HEK293T (cell line): Measurements from ENCODE around the gene KIF17.

ENCODE experiments used
- CTCF ChIA-PET: fragments of 350-600 bp; formaldehyde crosslinking; extraction: SDS; loops from one replicate; lab custom pipeline; 2021; ENCODE audit warnings: antibody characterized with exemption, inconsistent platforms; lab: Yijun Ruan, JAX
- POLR2A ChIA-PET: fragments of 350-600 bp; formaldehyde crosslinking; extraction: SDS; loops from one replicate; lab custom pipeline; 2020; ENCODE audit warnings: antibody characterized with exemption, inconsistent platforms; lab: Yijun Ruan, JAX
- DNase-seq: peaks from one replicate; pipeline ENCODE4 v3.0.0; 2012; ENCODE audit warnings: mixed read lengths; ENCODE audit errors: extremely low spot score
- ARNT ChIP-seq: fragments of 450-650 bp; IDR thresholded peaks from 2 replicates; pipeline ENCODE4 v1.6.1; 2017; ENCODE audit warnings: mild to moderate bottlenecking
- BHLHE40 ChIP-seq: fragments of 450-650 bp; IDR thresholded peaks from 2 replicates; pipeline ENCODE4 v1.6.1; 2016; ENCODE audit warnings: mild to moderate bottlenecking, moderate library complexity, borderline replicate concordance
- CTBP1 ChIP-seq: fragments of 450-650 bp; IDR thresholded peaks from 2 replicates; pipeline ENCODE4 v1.6.1; 2016; ENCODE audit warnings: borderline replicate concordance
- ELF4 ChIP-seq: fragments of 450-650 bp; IDR thresholded peaks from 2 replicates; pipeline ENCODE4 v1.6.1; 2017; ENCODE audit warnings: antibody characterized with exemption
- FOXA1 ChIP-seq: fragments of 450-650 bp; IDR thresholded peaks from 2 replicates; pipeline ENCODE4 v1.6.1; 2016; ENCODE audit warnings: mild to moderate bottlenecking
- FOXK2 ChIP-seq: fragments of 450-650 bp; IDR thresholded peaks from 2 replicates; pipeline ENCODE4 v1.6.1; 2016; ENCODE audit warnings: mild to moderate bottlenecking
- FOXM1 ChIP-seq: fragments of 450-650 bp; IDR thresholded peaks from 2 replicates; pipeline ENCODE4 v1.6.1; 2017; ENCODE audit warnings: mild to moderate bottlenecking, borderline replicate concordance
- HDGF ChIP-seq: fragments of 450-650 bp; IDR thresholded peaks from 2 replicates; pipeline ENCODE4 v1.6.1; 2017; ENCODE audit warnings: antibody characterized with exemption, borderline replicate concordance
- L3MBTL2 ChIP-seq: fragments of 450-650 bp; conservative IDR thresholded peaks from 2 replicates; pipeline ENCODE4 v1.6.1; 2016; ENCODE audit warnings: mild to moderate bottlenecking
- LEF1 ChIP-seq: fragments of 450-650 bp; IDR thresholded peaks from 2 replicates; pipeline ENCODE4 v1.6.1; 2017; ENCODE audit warnings: mild to moderate bottlenecking, borderline replicate concordance
- NFRKB ChIP-seq: fragments of 450-650 bp; IDR thresholded peaks from 2 replicates; pipeline ENCODE4 v1.6.1; 2016; ENCODE audit warnings: mild to moderate bottlenecking, moderate library complexity
- PKNOX1 ChIP-seq: fragments of 450-650 bp; IDR thresholded peaks from 2 replicates; pipeline ENCODE4 v1.6.1; 2016
- SP1 ChIP-seq: fragments of 450-650 bp; IDR thresholded peaks from 2 replicates; pipeline ENCODE4 v1.6.1; 2017
- SUZ12 ChIP-seq: fragments of 450-650 bp; IDR thresholded peaks from 2 replicates; pipeline ENCODE4 v1.6.1; 2016; ENCODE audit warnings: mild to moderate bottlenecking
- TARDBP ChIP-seq: fragments of 450-650 bp; IDR thresholded peaks from 2 replicates; pipeline ENCODE4 v1.6.1; 2016
- ZNF384 ChIP-seq: fragments of 450-650 bp; IDR thresholded peaks from 2 replicates; pipeline ENCODE4 v1.6.1; 2016

KIF17 gene

GRCh38 chr1:20702416-20702815, 15.4 kb downstream of the KIF17 start:
- DNase-seq, result no peak
- TF ChIP-seq HDGF, result no peak
- no peak for TF ChIP-seq SP1
- no peak for TF ChIP-seq CTBP1
- TF ChIP-seq ZNF384, result no peak
- TF ChIP-seq FOXK2, result no peak
- no peak for TF ChIP-seq BHLHE40
- no peak for TF ChIP-seq NFRKB
- no peak for TF ChIP-seq TARDBP
- TF ChIP-seq L3MBTL2, result no peak
- no peak for TF ChIP-seq FOXA1
- CTCF ChIA-PET, result no interaction called here
- POLR2A ChIA-PET, result no interaction called here

- ChIA-PET CTCF (no interaction called here), POLR2A (no interaction called here)
- TF ChIP-seq NFRKB (no peak), FOXM1 (no peak), ARNT (no peak), L3MBTL2 (no peak), FOXK2 (no peak), HDGF (no peak), PKNOX1 (no peak), ELF4 (no peak)
- no peak for DNase-seq
These were observed 16.0 kb downstream of the KIF17 start for GRCh38 chr1:20701847-20702246.

GRCh38 chr1:20701446-20701845, 16.4 kb downstream of the KIF17 start:
- ChIA-PET POLR2A (no interaction called here), CTCF (no interaction called here)
- DNase-seq, result no peak
- TF ChIP-seq PKNOX1, result no peak
- TF ChIP-seq SP1, result no peak
- no peak for TF ChIP-seq FOXM1
- no peak for TF ChIP-seq LEF1
- TF ChIP-seq ARNT, result no peak
- no peak for TF ChIP-seq BHLHE40
- no peak for TF ChIP-seq FOXA1
- TF ChIP-seq CTBP1, result no peak
- no peak for TF ChIP-seq FOXK2
- TF ChIP-seq ELF4, result no peak

GRCh38 chr1:20700636-20701215, 17.1 kb downstream of the KIF17 start:
- ChIA-PET CTCF (no interaction called here), POLR2A (interaction anchor here (0.8 kb wide), 1 partner anchor 86 kb away, joined by 3 read pairs; no protein-coding TSS in a partner anchor)
- DNase-seq, result no peak
- no peak for TF ChIP-seq BHLHE40
- TF ChIP-seq SP1, result no peak
- no peak for TF ChIP-seq FOXK2
- TF ChIP-seq ELF4, result no peak
- TF ChIP-seq SUZ12, result no peak
- no peak for TF ChIP-seq ZNF384
- TF ChIP-seq HDGF, result no peak
- no peak for TF ChIP-seq CTBP1
- TF ChIP-seq LEF1, result no peak
- no peak for TF ChIP-seq FOXM1
- TF ChIP-seq TARDBP, result no peak
- TF ChIP-seq ARNT, result no peak
- no peak for TF ChIP-seq L3MBTL2
- TF ChIP-seq FOXA1, result no peak
- TF ChIP-seq PKNOX1, result no peak
- TF ChIP-seq NFRKB, result no peak

- POLR2A ChIA-PET, result interaction anchor here (0.7 kb wide), 1 partner anchor 87 kb away, joined by 5 read pairs; no protein-coding TSS in a partner anchor
- no peak for DNase-seq
- no peak for TF ChIP-seq CTBP1
- no peak for TF ChIP-seq PKNOX1
- TF ChIP-seq TARDBP, result no peak
- TF ChIP-seq LEF1, result no peak
- CTCF ChIA-PET, result interaction anchor here (0.6 kb wide), 2 partner anchors 258 to 442 kb away, joined by 3 to 4 read pairs; no protein-coding TSS in a partner anchor
These were observed 18.2 kb downstream of the KIF17 start for GRCh38 chr1:20699558-20699957.

GRCh38 chr1:20698195-20698910, 19.5 kb downstream of the KIF17 start:
- ChIA-PET CTCF (interaction anchor here (1.0 kb wide), 1 partner anchor 37 kb away, joined by 3 read pairs; no protein-coding TSS in a partner anchor), POLR2A (interaction anchor here (3.0 kb wide), 1 partner anchor 88 kb away, joined by 11 read pairs; no protein-coding TSS in a partner anchor)
- no peak for DNase-seq
- no peak for TF ChIP-seq CTBP1
- no peak for TF ChIP-seq LEF1
- TF ChIP-seq ELF4, result no peak
- TF ChIP-seq FOXM1, result no peak
- TF ChIP-seq SUZ12, result no peak
- TF ChIP-seq PKNOX1, result no peak
- no peak for TF ChIP-seq SP1
- no peak for TF ChIP-seq L3MBTL2
- TF ChIP-seq ZNF384, result no peak
- TF ChIP-seq HDGF, result no peak
- no peak for TF ChIP-seq NFRKB
- no peak for TF ChIP-seq TARDBP
- no peak for TF ChIP-seq BHLHE40
